OCI-LY7 (cell line): ENCODE measurements around the gene NACAD.

Experiments used
- EZH2phosphoT487 ChIP-seq: fragments of 200-600 bp; sonication (generic); IDR thresholded peaks from 2 replicates; pipeline ENCODE4 v1.6.1; 2018; ENCODE audit warnings: low read depth, borderline replicate concordance, mild to moderate bottlenecking, mixed run types, antibody characterized with exemption, low read length, moderate library complexity, mixed read lengths
- TF ChIP-seq, protein P1 (sequence below): fragments of 200-600 bp; sonication (generic); conservative IDR thresholded peaks from 2 replicates; pipeline ENCODE4 v1.5.1; 2014; ENCODE audit warnings: mild to moderate bottlenecking, antibody characterized with exemption, low read length, moderate library complexity, mixed read lengths

DNA sequence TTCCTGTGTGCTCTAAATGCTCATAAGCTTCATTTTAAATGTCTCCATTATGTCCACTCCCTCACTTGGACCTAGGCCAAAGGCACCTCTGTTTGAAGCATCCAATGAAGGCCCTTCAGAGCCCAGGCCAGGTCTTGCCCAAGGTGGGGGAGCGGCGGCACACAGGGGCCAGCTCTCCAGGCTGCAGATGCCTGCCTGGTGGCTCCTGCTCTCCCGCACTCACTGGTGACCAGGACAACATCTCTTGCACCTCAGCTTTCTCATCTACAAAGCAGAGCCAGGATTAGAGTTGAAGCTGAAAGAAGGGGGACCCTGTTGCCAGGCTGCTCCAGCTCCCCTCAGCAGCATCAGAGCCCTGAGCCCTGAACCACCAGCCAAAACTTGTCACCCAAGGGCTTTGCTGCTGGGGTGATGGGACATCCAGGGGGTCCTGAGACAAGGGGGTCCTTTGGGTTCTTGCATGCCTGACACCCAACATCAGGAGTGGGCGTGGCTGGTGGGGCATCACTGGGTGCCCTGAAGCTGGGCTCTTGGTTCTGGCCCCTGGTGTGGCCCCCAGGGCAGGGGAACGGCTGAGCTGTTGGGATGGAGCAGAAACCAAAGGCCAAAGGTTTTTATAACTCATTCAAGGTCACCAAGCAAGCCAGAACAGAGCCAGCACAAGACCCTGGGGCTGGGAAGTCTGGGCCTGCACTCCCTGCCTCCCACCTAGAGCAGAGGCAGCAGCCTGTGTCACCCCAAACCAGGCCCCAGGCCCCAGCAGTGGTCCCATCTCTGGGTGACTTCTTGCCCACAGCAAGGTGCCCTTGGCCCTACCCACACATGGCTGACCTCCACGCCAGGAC is 1.2 kb downstream of the NACAD start:
- TF ChIP-seq, protein P1, sequence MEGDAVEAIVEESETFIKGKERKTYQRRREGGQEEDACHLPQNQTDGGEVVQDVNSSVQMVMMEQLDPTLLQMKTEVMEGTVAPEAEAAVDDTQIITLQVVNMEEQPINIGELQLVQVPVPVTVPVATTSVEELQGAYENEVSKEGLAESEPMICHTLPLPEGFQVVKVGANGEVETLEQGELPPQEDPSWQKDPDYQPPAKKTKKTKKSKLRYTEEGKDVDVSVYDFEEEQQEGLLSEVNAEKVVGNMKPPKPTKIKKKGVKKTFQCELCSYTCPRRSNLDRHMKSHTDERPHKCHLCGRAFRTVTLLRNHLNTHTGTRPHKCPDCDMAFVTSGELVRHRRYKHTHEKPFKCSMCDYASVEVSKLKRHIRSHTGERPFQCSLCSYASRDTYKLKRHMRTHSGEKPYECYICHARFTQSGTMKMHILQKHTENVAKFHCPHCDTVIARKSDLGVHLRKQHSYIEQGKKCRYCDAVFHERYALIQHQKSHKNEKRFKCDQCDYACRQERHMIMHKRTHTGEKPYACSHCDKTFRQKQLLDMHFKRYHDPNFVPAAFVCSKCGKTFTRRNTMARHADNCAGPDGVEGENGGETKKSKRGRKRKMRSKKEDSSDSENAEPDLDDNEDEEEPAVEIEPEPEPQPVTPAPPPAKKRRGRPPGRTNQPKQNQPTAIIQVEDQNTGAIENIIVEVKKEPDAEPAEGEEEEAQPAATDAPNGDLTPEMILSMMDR = no peak
- TF ChIP-seq EZH2phosphoT487 = no peak
